Skin epidermis (tissue), 12 donors: Measurements from ENCODE around the gene SDHAF3.
A peak's percentile ranks its signal among the peaks of the same experiment; 100 is the strongest.
"Not testable (repeated sequence)": the region's sequence is repeated elsewhere in the genome, so short reads cannot be mapped to it uniquely, and the experiment has no call there.

Source experiments
- H3K27ac ChIP-seq, 21 experiments: fragments of 200-600 bp; sonication (generic) in 11 of 21; one replicate each; pipeline ENCODE4 v1.5.0; 2020; ENCODE audit warnings: mild to moderate bottlenecking in 3 of 21, inconsistent platforms in 2 of 21, moderate library complexity in 2 of 21
- H3K4me3 ChIP-seq, 7 experiments: fragments of 200-600 bp; sonication (generic) in 2 of 7; one replicate each; pipeline ENCODE4 v1.5.0; 2020; ENCODE audit warnings: inconsistent platforms in 2 of 7, mild to moderate bottlenecking in 2 of 7, moderate library complexity in 1 of 7

SDHAF3 gene

DNA sequence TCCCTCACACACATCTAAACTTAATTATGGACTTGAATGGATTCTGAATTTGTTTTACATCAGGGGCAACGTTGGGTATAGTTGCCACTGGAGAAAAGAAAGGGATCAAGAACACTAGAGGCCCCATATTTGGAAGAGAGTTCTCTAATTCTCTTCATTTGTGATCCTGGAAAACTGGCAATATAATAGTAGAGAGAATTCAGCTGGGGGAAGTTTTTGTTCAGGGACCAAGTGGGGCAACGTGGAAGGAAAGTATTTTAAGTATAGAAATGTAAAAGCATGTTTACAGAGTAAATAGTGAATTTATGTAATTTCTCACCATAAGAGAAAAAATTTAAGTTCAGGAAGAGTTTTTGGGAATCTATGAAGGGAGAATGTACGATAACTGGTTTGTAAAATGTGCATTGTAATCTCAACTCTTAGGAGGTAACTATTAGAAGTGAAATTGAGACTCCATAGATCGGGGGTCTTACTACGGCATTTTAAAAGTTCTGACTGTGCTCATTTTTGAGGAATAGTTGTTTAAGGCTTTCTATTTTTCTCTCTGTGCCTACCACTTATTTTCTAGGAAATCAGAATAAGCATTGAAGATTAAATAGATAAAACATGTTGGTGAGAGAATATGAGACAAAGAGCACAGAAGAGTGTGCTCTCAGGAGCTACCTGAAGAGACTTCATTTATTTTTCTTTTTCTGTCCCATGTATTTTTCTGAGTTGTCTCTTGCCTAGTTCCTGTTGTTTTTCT, 3.4 kb downstream of the SDHAF3 start:
- H3K27ac ChIP-seq, result no peak overlapping the region
- no peak overlapping the region for H3K4me3 ChIP-seq

DNA sequence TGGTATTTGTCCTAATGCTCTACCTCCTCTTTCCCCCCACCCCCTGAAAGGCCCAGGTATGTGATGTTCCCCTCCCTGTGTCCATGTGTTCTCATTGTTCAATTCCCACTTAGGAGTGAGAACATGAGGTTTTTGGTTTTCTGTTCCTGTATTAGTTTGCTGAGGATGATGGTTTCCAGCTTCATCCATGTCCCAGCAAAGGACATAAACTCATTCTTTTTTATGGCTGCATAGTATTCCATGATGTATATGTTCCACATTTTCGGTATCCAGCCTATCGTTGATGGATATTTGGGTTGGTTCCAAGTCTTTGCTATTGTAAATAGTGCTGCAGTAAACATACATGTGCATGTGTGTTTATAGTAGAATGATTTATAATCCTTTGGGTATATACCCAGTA, 5.6 kb downstream of the SDHAF3 start:
- not testable (repeated sequence) for H3K27ac ChIP-seq, H3K4me3 ChIP-seq

DNA sequence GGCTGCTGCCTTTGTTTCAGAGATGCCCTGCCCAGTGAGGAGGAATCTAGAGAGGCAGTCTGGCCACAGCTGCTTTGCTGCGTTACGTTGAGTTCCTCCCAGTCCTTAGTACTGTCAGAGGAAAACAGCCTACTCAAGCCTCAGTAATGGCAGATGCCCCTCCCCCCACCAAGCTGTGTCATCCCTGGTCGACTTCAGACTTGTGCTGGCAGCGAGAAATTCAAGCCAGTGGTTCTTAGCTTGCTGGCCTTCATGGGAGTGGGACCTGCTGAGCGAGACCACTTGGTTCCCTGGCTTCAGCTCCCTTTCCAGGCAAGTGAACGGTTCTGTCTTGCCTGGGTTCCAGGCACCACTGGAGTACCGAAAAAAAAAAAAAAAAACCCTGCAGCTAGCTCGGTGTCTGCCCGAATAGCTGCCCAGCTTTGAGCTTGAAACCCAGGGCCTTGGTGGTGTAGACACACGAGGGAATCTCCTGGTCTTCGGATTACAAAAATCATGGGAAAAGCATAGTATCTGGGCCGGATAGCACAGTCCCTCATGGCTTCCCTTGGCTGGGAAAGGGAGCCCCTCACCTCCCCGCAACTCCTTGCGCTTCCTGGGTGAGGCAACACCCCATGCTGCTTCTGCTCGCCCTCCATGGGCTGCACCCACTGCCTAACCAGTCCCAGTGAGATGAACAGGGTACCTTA, 9.1 kb downstream of the SDHAF3 start:
- Histone ChIP-seq H3K4me3 (no peak overlapping the region), H3K27ac (no peak overlapping the region)

DNA sequence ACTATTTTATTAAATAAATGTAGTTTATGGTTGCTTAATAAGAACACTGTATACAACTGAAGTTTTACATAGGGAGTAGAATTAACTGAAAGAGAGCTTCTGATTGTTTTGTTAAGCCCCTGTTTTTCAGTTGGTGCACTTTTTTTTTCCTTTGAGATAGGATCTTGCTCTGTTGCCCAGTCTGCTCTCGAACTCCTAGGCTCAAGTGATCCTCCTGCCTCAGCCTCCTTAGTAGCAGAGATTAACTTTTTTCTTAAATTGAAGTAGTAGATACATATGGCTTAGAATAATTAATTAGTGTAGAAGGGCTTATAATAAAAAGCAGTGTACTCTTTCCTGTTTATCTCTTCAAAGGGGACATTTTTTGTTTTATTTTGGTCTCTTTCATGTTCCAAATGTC, 11.2 kb downstream of the SDHAF3 start:
- no peak overlapping the region for H3K4me3 ChIP-seq
- H3K27ac ChIP-seq, result no peak overlapping the region

DNA sequence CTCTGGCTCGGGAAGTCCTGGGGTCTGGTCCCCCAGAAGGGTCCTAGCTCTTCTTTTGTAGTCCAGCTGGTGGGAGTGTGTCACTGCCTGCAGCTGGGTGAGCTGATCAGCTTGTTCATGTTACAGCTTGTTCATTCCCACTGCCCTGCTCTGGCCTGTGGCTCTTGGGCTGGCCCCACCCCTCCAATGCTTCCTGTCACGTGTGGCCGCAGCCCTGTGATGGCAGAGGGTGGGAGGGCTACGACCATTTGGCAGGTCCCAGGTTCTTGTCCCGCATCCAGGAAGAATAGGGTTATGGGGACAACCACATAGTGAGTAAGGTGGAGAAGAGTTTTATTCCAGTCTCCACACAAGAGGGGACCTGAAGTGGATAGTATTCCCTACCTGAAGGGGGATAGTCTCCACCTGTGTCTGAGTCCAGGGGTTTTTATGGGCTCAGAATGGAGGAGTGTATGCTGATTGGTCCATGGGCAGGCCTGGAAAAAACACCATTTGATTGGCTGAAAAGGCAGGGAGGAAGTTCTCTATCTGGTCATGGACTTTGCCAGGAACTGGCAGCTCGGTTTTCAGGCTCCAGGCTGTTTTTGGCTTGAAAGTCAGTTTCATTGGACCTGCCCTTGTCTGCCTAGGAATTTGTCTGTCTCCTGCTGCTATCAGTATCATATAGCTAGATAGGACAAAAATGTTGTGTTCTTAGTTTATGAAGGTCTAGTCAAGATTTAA, 13.1 kb downstream of the SDHAF3 start:
- Histone ChIP-seq H3K4me3 (no peak overlapping the region), H3K27ac (no peak overlapping the region)

DNA sequence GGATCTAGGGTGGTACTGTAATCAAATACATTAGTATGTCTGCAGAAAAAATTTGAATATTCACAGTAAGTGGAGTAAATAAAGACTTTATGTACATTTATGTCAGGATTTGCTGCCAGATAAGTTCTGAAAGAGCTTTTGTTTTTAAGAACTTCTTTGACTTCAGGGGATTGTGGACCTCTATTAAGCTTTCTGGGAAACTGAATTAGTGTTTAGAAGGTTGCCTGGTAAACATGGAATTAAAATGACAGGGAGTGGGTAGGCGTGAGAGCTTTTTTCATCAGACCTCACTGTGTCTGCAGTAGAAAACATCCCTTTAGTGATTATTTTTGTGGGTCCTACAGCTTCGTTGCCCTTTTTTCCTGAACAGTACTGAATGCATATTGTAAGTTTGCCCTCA, 15.7 kb downstream of the SDHAF3 start:
- Histone ChIP-seq H3K27ac (peak overlapping the region in 1 of 21 experiments; percentile 22), H3K4me3 (no peak overlapping the region)

DNA sequence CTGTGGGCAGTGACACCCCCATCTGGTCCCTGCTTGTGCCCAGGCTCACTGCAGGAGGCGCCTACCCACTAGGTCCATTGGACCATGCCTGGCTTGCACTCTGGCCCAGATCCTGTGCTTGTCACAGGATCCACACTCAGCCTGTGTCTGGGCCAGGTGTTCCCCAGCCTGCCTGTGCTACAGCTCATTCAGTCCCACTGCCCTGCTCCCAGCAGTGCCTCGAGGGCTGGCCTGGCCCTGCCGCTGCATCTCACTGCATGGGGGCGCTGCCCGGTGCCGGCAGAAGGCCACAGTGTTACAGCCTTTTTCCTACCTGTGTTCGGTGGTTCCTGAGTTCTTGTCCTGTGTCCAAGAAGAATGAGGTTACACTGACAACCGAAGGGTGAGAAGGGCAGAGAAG, 21.3 kb downstream of the SDHAF3 start:
- no peak overlapping the region for H3K27ac ChIP-seq
- no peak overlapping the region for H3K4me3 ChIP-seq

DNA sequence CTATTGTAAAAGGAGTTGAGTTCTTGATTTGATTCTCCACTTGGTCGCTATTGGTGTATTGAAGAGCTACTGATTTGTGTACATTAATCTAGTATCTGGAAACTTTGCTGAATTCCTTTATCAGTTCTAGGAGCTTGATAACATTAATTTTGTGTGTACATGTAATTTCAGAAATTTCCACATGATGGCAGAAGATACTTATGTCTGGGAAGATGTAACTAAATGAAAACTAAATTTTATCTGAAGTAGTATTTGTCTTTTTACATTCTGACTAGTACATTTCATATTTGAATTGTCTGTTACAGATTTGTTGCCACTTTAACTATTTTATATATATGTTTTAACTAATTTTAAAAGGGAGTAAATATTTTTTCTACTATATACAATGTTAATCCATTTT, 27.6 kb downstream of the SDHAF3 start:
- no peak overlapping the region for H3K4me3 ChIP-seq
- no peak overlapping the region for H3K27ac ChIP-seq

DNA sequence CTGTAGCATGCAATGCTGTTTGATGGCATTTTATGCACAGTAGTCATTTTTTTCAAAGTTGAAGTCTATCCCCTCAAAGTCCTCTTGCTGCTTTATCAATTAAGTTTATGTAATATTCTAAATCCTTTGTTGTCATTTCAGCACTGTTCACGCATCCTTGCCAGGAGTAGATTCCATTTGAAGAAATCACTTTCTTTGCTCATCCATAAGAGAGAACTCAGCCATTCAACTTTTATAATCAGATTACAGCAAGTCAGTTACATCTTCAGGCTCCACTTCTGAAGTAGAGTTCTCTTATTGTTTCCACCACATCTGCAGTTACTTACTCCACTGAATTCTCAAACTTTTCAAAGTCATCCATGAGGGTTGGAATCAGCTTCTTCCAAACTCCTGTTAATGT, 32.3 kb downstream of the SDHAF3 start:
- Histone ChIP-seq H3K27ac (no peak overlapping the region), H3K4me3 (no peak overlapping the region)

DNA sequence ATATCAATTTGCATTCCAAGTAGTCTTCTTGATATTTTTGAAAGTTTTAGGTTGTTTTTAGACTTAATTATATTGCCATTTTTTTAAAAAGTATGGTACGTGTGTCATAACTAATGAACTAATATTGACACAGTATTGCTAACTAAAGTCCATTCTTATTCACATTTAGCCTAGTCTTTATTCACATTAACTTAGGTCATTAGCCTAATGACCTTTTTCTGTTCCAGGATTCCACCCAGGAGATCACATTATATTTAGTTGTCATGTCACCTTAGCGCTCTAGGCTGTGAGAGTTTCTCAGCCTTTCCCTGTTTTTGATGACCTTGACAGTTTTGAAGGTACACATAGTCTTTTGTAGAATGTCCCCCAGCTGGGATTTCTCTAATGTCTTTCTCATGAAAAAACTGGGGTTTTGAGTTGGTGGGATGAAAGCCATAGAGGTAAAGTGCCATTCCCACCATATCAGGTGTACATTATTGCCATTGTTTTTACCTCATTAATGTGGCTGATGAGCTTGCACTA, 38.5 kb downstream of the SDHAF3 start:
- no peak overlapping the region for H3K27ac ChIP-seq
- H3K4me3 ChIP-seq, result no peak overlapping the region

DNA sequence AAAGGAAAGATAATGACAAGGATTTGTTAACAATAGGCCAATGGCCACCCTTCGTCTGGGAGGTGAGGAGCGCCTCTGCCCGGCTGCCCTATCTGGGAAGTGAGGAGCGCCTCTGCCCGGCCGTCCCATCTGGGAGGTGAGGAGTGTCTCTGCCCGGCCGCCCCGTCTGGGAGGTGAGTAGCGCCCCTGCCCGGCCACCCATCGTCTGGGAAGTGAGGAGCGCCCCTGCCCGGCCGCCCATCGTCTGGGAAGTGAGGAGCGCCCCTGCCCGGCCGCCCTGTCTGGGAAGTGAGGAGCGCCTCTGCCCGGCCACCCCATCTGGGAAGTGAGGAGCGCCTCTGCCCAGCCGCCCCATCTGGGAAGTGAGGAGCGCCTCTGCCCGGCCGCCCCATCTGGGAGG, 42.5 kb downstream of the SDHAF3 start:
- not testable (repeated sequence) for H3K4me3 ChIP-seq
- H3K27ac ChIP-seq, result peak overlapping the region in 1 of 21 experiments; percentile 22

DNA sequence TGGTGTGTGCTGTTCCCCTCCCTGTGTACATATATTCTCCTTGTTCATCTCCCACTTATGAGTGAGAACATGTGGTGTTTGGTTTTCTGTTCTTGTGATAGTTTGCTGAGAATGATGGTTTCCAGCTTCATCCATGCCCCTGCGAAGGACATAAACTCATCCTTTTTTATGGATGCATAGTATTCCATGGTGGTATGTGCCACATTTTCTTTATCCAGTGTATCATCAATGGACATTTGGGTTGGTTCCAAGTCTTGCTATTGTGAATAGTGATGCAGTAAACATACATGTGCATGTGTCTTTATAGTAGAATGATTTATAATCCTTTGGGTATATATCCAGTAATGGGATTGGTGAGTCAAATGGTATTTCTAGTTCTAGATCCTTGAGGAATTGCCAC, 44.1 kb downstream of the SDHAF3 start:
- not testable (repeated sequence) for H3K27ac ChIP-seq, H3K4me3 ChIP-seq

DNA sequence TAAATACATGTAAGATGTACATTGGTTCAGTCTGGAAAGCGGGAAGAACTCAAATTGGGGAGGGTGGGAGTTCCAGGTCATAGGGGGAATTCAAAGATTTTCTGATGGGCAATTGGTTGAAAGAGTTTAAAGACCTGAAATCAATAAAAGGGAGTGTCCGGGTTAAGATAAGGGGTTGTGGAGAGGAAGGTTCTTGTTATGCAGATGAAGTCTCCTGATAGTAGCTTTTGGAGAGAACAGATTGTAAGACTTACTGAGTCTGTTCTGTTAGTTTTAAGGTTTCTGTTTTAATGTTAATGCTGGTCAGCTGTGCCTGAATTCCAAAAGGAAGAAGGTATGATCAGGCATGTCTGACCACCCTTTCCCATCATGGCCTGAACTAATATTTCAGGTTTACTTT, 48.8 kb downstream of the SDHAF3 start:
- Histone ChIP-seq H3K27ac (no peak overlapping the region), H3K4me3 (no peak overlapping the region)

DNA sequence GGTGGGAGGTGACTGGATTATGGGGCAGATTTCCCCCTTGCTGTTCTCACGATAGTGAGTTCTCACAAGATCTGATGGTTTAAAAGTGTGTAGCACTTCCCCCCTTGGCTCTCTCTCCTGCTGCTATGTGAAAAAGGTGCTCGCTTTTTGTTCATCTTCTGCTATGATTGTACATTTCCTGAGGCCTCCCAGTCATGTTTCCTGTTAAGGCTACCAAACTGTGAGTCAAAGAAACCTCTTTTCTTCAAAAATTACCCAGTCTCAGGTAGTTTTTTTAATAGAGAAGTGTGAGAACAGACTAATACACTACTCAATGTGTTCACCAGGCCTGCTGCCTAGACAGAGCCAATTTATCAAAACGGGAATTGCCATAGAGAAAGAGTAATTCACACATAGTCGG, 49.7 kb downstream of the SDHAF3 start:
- H3K4me3 ChIP-seq, result no peak overlapping the region
- no peak overlapping the region for H3K27ac ChIP-seq

DNA sequence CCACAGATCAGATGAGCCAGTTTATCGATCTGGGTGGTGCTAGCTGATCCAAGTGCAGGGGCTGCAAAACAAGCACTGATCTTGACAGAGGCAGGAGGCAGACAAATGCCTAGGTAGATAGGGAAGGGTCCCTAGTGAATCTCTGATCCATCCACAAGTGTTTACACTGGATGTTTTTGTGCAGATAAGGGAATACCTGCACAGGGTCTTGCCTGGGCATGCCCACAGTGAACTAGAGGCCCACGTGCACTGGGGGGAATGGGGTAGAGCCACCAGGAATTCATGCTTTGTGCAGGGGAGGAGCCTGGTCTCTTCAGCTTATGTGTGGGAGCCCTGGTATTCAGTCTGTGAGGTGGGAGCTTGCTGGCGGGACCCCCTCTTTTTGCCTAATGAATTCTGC, 50.3 kb downstream of the SDHAF3 start:
- Histone ChIP-seq H3K27ac (no peak overlapping the region), H3K4me3 (no peak overlapping the region)

DNA sequence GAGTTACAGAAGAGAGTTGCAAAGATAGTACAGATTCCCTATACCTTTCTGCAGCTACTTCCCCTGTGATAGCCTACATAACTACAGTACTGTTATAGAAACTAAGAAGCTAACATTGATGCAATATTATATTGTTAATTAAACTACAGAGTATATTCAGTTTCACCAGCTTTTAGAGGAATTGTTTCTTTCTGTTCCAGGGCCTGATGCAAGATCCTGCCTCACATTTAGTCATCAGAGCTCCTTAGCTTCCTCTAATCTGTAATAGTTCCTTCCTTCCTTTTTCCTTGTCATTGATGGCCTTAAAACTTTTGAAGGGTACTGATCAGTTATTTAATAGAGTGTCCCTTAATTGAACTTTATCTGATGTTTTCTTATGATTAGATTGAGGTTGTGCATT, 56.8 kb downstream of the SDHAF3 start:
- no peak overlapping the region for H3K4me3 ChIP-seq
- H3K27ac ChIP-seq, result no peak overlapping the region

DNA sequence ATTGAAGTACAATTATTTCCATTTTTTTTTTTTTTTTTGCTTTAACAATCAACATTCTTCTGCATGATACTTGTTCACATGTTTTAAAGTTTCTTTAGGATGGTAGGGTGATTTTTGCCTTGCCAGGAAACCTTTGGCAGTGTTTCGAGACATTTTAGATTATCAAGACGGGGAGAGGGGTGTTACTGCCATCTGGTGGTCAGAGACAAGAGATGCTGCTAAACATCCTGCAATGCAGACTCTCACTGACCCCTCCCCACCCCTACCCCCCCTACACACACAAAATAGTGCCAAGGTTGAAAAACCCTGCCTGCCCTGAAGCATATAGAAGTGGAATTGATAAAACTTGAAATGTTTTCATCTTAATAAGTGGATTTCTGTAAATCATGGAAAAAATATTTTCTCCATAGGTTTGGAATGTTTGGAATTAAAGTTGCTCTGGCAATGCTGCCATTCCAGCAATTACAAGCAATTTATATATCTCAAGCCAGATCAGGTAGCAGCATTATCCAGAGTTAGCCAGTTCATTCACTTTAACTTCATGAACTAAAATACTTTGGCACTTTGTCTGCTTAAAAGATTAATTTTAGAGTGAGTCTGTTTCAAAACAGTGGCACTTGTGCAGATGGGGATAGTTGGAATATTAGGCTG, 62.1 kb downstream of the SDHAF3 start:
- Histone ChIP-seq H3K27ac (no peak overlapping the region), H3K4me3 (no peak overlapping the region)

DNA sequence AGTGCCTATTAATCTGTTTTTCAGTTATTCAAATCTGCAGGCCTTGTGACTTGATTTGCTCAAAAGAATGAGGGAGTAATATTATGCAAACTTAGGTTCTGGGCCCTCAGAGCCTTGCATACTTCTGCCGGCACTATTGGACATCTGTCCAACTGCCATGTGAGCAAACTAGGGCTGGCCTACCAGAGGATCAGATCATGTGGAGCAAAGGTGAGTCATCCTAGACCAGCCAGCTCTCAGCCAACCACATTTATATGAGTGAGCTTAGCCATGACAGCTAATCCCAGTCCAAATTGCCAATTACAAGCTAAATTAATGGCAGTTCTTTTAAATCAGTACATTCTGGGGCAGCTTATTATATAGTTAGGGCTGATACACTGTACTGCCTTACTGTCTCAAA, 69.6 kb downstream of the SDHAF3 start:
- Histone ChIP-seq H3K4me3 (no peak overlapping the region), H3K27ac (no peak overlapping the region)

DNA sequence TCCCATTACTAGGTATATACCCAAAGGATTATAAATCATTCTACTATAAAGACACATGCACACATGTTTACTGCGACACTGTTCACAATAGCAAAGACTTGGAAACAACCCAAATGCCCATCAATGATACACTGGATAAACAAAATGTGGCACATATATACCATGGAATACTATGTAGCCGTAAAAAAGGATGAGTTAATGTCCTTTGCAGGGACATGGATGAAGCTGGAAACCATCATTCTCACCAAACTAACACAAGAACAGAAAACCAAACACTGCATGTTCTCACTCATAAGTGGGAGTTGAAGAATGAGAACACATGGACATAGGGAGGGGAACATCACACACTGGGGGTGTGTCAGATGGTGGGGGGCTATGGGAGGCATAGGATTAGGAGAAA, 78.7 kb downstream of the SDHAF3 start:
- H3K4me3 ChIP-seq, H3K27ac ChIP-seq: not testable (repeated sequence)

DNA sequence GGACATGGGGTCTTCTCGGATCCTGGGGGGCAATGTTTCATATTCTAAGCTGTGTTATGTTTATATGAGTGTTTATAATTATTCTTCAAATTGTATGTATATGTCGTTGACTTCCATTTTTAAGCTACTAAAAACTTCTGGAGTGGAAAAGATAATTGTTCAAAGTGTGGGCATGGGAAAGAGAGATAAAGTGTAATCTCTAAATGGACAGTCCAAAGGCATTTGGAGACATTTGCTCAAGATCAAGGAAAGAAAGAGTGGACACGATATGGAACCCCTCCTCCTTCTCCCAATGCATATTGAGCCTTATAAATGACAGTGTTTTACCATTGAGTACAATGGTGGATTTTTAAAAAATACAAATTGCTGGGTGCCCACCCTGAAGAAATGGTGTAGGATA, 81.1 kb downstream of the SDHAF3 start:
- no peak overlapping the region for H3K4me3 ChIP-seq
- no peak overlapping the region for H3K27ac ChIP-seq
